Large intestine (tissue), 3 donors: ENCODE measurements around the gene PPP1R7. TPM values are rescaled to one million over a fixed set of nuclear protein-coding genes. Genes with fewer than 3 reads are reported as not detected.
A peak's percentile ranks its signal among the peaks of the same experiment; 100 is the strongest.

Experiments
- DNase-seq, 2 donors: peaks; one replicate each; pipeline versions ENCODE4 v3.0.0 to v3.0.0-alpha.2; 2013
- H3K27ac ChIP-seq: one replicate; pipeline ENCODE4 v1.5.1; 2013; ENCODE audit warnings: low read length
- H3K27me3 ChIP-seq: 2 replicates; pipeline ENCODE4 v1.6.1; 2013; ENCODE audit warnings: low read length; ENCODE audit not compliant: control insufficient read depth, insufficient read depth
- H3K36me3 ChIP-seq: 2 replicates; pipeline ENCODE4 v1.6.1; 2013; ENCODE audit warnings: low read length; ENCODE audit not compliant: control insufficient read depth, insufficient read depth
- H3K4me1 ChIP-seq: one replicate; pipeline ENCODE4 v1.6.1; 2013; ENCODE audit warnings: low read length; ENCODE audit not compliant: control insufficient read depth, insufficient read depth
- H3K4me3 ChIP-seq: one replicate; pipeline ENCODE4 v1.5.1; 2013; ENCODE audit warnings: low read length
- H3K9me3 ChIP-seq: one replicate; pipeline ENCODE4 v1.6.1; 2013; ENCODE audit warnings: mild to moderate bottlenecking, low read depth, low read length, moderate library complexity; ENCODE audit not compliant: control insufficient read depth
- WGBS: methylation state at CpG from one replicate; pipeline ENCODE4 v1.1.5; 2013; ENCODE audit warnings: low lambda C conversion rate; ENCODE audit not compliant: insufficient coverage; 5-methylcytosine and 5-hydroxymethylcytosine counted together
- polyA plus RNA-seq: library from polyadenylated mRNA; unstranded; fragments of 120-200 nt; gene quantifications from one replicate; pipeline ENCODE4 v1.2.1, GENCODE V29; 2013

PPP1R7 gene
- polyA plus RNA-seq, 1 donor = 58.4 TPM

- H3K4me3 ChIP-seq = peak overlapping the region; percentile 69
- 0% methylated on average over 3 of the region's 37 CpGs for WGBS
- no peaks in the 10 kb centered on the region for H3K9me3 ChIP-seq
Observed at GRCh38 chr2:241150660-241151530, 628 bp downstream of the PPP1R7 start.

GRCh38 chr2:241151934-241152660 lies 1.8 kb downstream of the PPP1R7 start:
- 100% methylated on average over 1 of the region's 8 CpGs for WGBS
- Histone ChIP-seq H3K9me3 (no peaks in the 10 kb centered on the region), H3K36me3 (peaks cover 17% of the 10 kb centered on the region)

More at GRCh38 chr2:241150660-241151530, 628 bp downstream of the PPP1R7 start:
- Histone ChIP-seq H3K4me1 (peaks cover 8% of the 10 kb centered on the region), H3K27ac (no peak overlapping the region), H3K27me3 (no peaks in the 10 kb centered on the region), H3K36me3 (peaks cover 13% of the 10 kb centered on the region)
- peak in 1 of 2 donors; percentile 11 for DNase-seq

GRCh38 chr2:241153616-241154015 lies 3.3 kb downstream of the PPP1R7 start:
- WGBS = 100% methylated on average over 1 of the region's 7 CpGs
- Histone ChIP-seq H3K27ac (no peak overlapping the region), H3K27me3 (no peaks in the 10 kb centered on the region), H3K9me3 (no peaks in the 10 kb centered on the region), H3K4me1 (peaks cover 5% of the 10 kb centered on the region), H3K36me3 (peaks cover 29% of the 10 kb centered on the region), H3K4me3 (no peak overlapping the region)
- no peak for DNase-seq

More at GRCh38 chr2:241151934-241152660, 1.8 kb downstream of the PPP1R7 start:
- DNase-seq = no peak
- Histone ChIP-seq H3K4me1 (peaks cover 8% of the 10 kb centered on the region), H3K27ac (no peak overlapping the region), H3K4me3 (no peak overlapping the region), H3K27me3 (no peaks in the 10 kb centered on the region)

- no CpG with 5 or more reads among the region's 4 CpGs for WGBS
- Histone ChIP-seq H3K9me3 (no peaks in the 10 kb centered on the region), H3K27me3 (no peaks in the 10 kb centered on the region), H3K4me1 (peaks cover 4% of the 10 kb centered on the region), H3K4me3 (no peak overlapping the region), H3K36me3 (peaks cover 40% of the 10 kb centered on the region), H3K27ac (no peak overlapping the region)
- DNase-seq = no peak
Observed at GRCh38 chr2:241154915-241155314, 4.6 kb downstream of the PPP1R7 start.

GRCh38 chr2:241155936-241156335 lies 5.7 kb downstream of the PPP1R7 start:
- no CpG with 5 or more reads among the region's 1 CpG for WGBS
- no peak overlapping the region for H3K27ac ChIP-seq

GRCh38 chr2:241156971-241157441 lies 6.7 kb downstream of the PPP1R7 start:
- no peaks in the 10 kb centered on the region for H3K9me3 ChIP-seq
- no peaks in the 10 kb centered on the region for H3K27me3 ChIP-seq
- no peak overlapping the region for H3K4me3 ChIP-seq
- no peaks in the 10 kb centered on the region for H3K4me1 ChIP-seq
- H3K27ac ChIP-seq = no peak overlapping the region
- H3K36me3 ChIP-seq = peaks cover 55% of the 10 kb centered on the region
- no CpG with 5 or more reads among the region's 5 CpGs for WGBS
- DNase-seq = no peak

More at GRCh38 chr2:241155936-241156335, 5.7 kb downstream of the PPP1R7 start:
- Histone ChIP-seq H3K36me3 (peaks cover 48% of the 10 kb centered on the region), H3K9me3 (no peaks in the 10 kb centered on the region), H3K4me1 (peaks cover 4% of the 10 kb centered on the region), H3K4me3 (no peak overlapping the region), H3K27me3 (no peaks in the 10 kb centered on the region)
- DNase-seq = no peak

GRCh38 chr2:241157841-241158545 lies 7.7 kb downstream of the PPP1R7 start:
- Histone ChIP-seq H3K4me1 (no peaks in the 10 kb centered on the region), H3K4me3 (no peak overlapping the region), H3K9me3 (no peaks in the 10 kb centered on the region), H3K27ac (no peak overlapping the region), H3K27me3 (no peaks in the 10 kb centered on the region), H3K36me3 (peaks cover 62% of the 10 kb centered on the region)
- DNase-seq = no peak
- no CpG with 5 or more reads among the region's 9 CpGs for WGBS

- H3K27me3 ChIP-seq = no peaks in the 10 kb centered on the region
- no CpG with 5 or more reads among the region's 8 CpGs for WGBS
- DNase-seq = no peak
- H3K4me1 ChIP-seq = no peaks in the 10 kb centered on the region
- no peak overlapping the region for H3K27ac ChIP-seq
- no peaks in the 10 kb centered on the region for H3K9me3 ChIP-seq
- H3K4me3 ChIP-seq = no peak overlapping the region
- peaks cover 64% of the 10 kb centered on the region for H3K36me3 ChIP-seq
Observed at GRCh38 chr2:241158546-241158900, 8.3 kb downstream of the PPP1R7 start.

GRCh38 chr2:241159116-241159515 lies 8.8 kb downstream of the PPP1R7 start:
- H3K4me1 ChIP-seq = no peaks in the 10 kb centered on the region
- peaks cover 68% of the 10 kb centered on the region for H3K36me3 ChIP-seq
- no peak overlapping the region for H3K27ac ChIP-seq
- no peak overlapping the region for H3K4me3 ChIP-seq
- H3K9me3 ChIP-seq = no peaks in the 10 kb centered on the region
- DNase-seq = no peak
- no peaks in the 10 kb centered on the region for H3K27me3 ChIP-seq
- no CpG with 5 or more reads among the region's 5 CpGs for WGBS

- H3K27ac ChIP-seq = no peak overlapping the region
- no peaks in the 10 kb centered on the region for H3K4me1 ChIP-seq
- H3K9me3 ChIP-seq = no peaks in the 10 kb centered on the region
- peaks cover 69% of the 10 kb centered on the region for H3K36me3 ChIP-seq
- H3K4me3 ChIP-seq = no peak overlapping the region
- no CpG with 5 or more reads among the region's 7 CpGs for WGBS
- no peaks in the 10 kb centered on the region for H3K27me3 ChIP-seq
- DNase-seq = no peak
Observed at GRCh38 chr2:241160318-241160717, 10.1 kb downstream of the PPP1R7 start.
